Choroid plexus epithelial cell (primary cell): Measurements from ENCODE around the gene PHLDB2.

Source experiments
- DNase-seq: peaks from one replicate; pipeline ENCODE4 v3.0.0-alpha.2; 2010; ENCODE audit warnings: low read depth
- H3K4me3 ChIP-seq: 2 replicates; pipeline ENCODE4 v1.5.1; 2011; ENCODE audit warnings: low read depth, mild to moderate bottlenecking, control low read depth, low read length, moderate library complexity
- CTCF ChIP-seq: conservative IDR thresholded peaks from 2 replicates; pipeline ENCODE4 v1.5.1; 2011; ENCODE audit warnings: low read depth, mild to moderate bottlenecking, control low read depth, inconsistent platforms, low read length, moderate library complexity

The PHLDB2 gene

GRCh38 chr3:111929484-111929883 lies 70.4 kb downstream of the PHLDB2 start:
- no peak for TF ChIP-seq CTCF
- DNase-seq, result no peak
- no peak overlapping the region for H3K4me3 ChIP-seq

- no peak for TF ChIP-seq CTCF
- H3K4me3 ChIP-seq, result no peak overlapping the region
- DNase-seq, result no peak
These were observed 73.9 kb downstream of the PHLDB2 start for GRCh38 chr3:111932946-111933345.

- H3K4me3 ChIP-seq, result no peak overlapping the region
- no peak for TF ChIP-seq CTCF
- peak; percentile 72 for DNase-seq
These were observed 77.3 kb downstream of the PHLDB2 start for GRCh38 chr3:111936191-111936841.

- TF ChIP-seq CTCF, result no peak
- no peak overlapping the region for H3K4me3 ChIP-seq
- peak; percentile 57 for DNase-seq
These were observed 77.9 kb downstream of the PHLDB2 start for GRCh38 chr3:111936967-111937366.

GRCh38 chr3:111937871-111938270 lies 78.8 kb downstream of the PHLDB2 start:
- DNase-seq, result no peak
- no peak overlapping the region for H3K4me3 ChIP-seq
- TF ChIP-seq CTCF, result no peak

GRCh38 chr3:111939873-111940272 lies 80.8 kb downstream of the PHLDB2 start:
- DNase-seq, result no peak
- TF ChIP-seq CTCF, result no peak
- no peak overlapping the region for H3K4me3 ChIP-seq

GRCh38 chr3:111943533-111943932 lies 84.5 kb downstream of the PHLDB2 start:
- TF ChIP-seq CTCF, result no peak
- H3K4me3 ChIP-seq, result no peak overlapping the region
- DNase-seq, result no peak
